ENCODE measurements around the gene KDM1B.

The KDM1B gene

GRCh38 chr6:18155150-18155863 is at the start of gene KDM1B:
Gene KDM1B (plus strand): TSS chr6:18155422. CDS start chr6:18159896, 4,474 bp downstream.
- ATAC-seq, result peak; percentile 93
- TF ChIP-seq ZNF70 (CRISPR knock-in tag; IDR thresholded peaks at IDR 0.05), result no peak
- TF ChIP-seq CREB5 (CRISPR knock-in tag; IDR thresholded peaks at IDR 0.05; ENCODE audit: low read depth), result no peak
- TF ChIP-seq SNAI2 (CRISPR knock-in tag; IDR thresholded peaks at IDR 0.05), result no peak
- TF ChIP-seq ZNF565 (CRISPR knock-in tag; conservative IDR thresholded peaks at IDR 0.05; ENCODE audit: low read depth), result no peak
- no peak for TF ChIP-seq OSR1 (CRISPR knock-in tag; IDR thresholded peaks at IDR 0.05)
- TF ChIP-seq ZFP30 (CRISPR knock-in tag; IDR thresholded peaks at IDR 0.05), result no peak
- TF ChIP-seq RARB (CRISPR knock-in tag; IDR thresholded peaks at IDR 0.05), result no peak
- TF ChIP-seq ARNTL (CRISPR knock-in tag; IDR thresholded peaks at IDR 0.05; ENCODE audit: borderline replicate concordance, low read depth), result no peak
- no peak for TF ChIP-seq TSHZ2 (CRISPR knock-in tag; IDR thresholded peaks at IDR 0.05)
- TF ChIP-seq BACH2 (CRISPR knock-in tag; IDR thresholded peaks at IDR 0.05; ENCODE audit: borderline replicate concordance), result no peak
- TF ChIP-seq CSDC2 (CRISPR knock-in tag; IDR thresholded peaks at IDR 0.05), result no peak
- no peak for TF ChIP-seq TOX (CRISPR knock-in tag; IDR thresholded peaks at IDR 0.05; ENCODE audit: borderline replicate concordance)
- no peak for TF ChIP-seq PATZ1 (CRISPR knock-in tag; IDR thresholded peaks at IDR 0.05; ENCODE audit: borderline replicate concordance)
- no peak for TF ChIP-seq ISL1 (CRISPR knock-in tag; IDR thresholded peaks at IDR 0.05)
- no peak for TF ChIP-seq TCF4 (CRISPR knock-in tag; IDR thresholded peaks at IDR 0.05; ENCODE audit: borderline replicate concordance)
- TF ChIP-seq ESRRG (CRISPR knock-in tag; IDR thresholded peaks at IDR 0.05), result no peak
- no peak for TF ChIP-seq ZNF8 (CRISPR knock-in tag; IDR thresholded peaks at IDR 0.05)
- TF ChIP-seq ZC3H10 (CRISPR knock-in tag; IDR thresholded peaks at IDR 0.05), result no peak
- no peak for TF ChIP-seq GLIS3 (CRISPR knock-in tag; IDR thresholded peaks at IDR 0.05)
- no peak for TF ChIP-seq ZFP3 (CRISPR knock-in tag; IDR thresholded peaks at IDR 0.05)

- no peak for ATAC-seq
Observed at GRCh38 chr6:18107061-18107460, 48.2 kb upstream of the KDM1B start.

GRCh38 chr6:18110162-18110561 is 45.1 kb upstream of the KDM1B start:
- no peak for ATAC-seq
- TF ChIP-seq CREB5 (CRISPR knock-in tag; IDR thresholded peaks at IDR 0.05; ENCODE audit: low read depth), result no peak
- TF ChIP-seq PPARA (CRISPR knock-in tag; IDR thresholded peaks at IDR 0.05; ENCODE audit: borderline replicate concordance), result no peak
- no peak for TF ChIP-seq ZNF565 (CRISPR knock-in tag; conservative IDR thresholded peaks at IDR 0.05; ENCODE audit: low read depth)
- no peak for TF ChIP-seq ARNTL (CRISPR knock-in tag; IDR thresholded peaks at IDR 0.05; ENCODE audit: borderline replicate concordance, low read depth)

More at GRCh38 chr6:18107061-18107460, 48.2 kb upstream of the KDM1B start:
- TF ChIP-seq GLIS3 (CRISPR knock-in tag; IDR thresholded peaks at IDR 0.05), result no peak
- TF ChIP-seq ZFP3 (CRISPR knock-in tag; IDR thresholded peaks at IDR 0.05), result no peak
- TF ChIP-seq ZNF8 (CRISPR knock-in tag; IDR thresholded peaks at IDR 0.05), result no peak
- TF ChIP-seq BACH2 (CRISPR knock-in tag; IDR thresholded peaks at IDR 0.05; ENCODE audit: borderline replicate concordance), result no peak
- no peak for TF ChIP-seq TOX (CRISPR knock-in tag; IDR thresholded peaks at IDR 0.05; ENCODE audit: borderline replicate concordance)

- no peak for ATAC-seq
- no peak for TF ChIP-seq TOX (CRISPR knock-in tag; IDR thresholded peaks at IDR 0.05; ENCODE audit: borderline replicate concordance)
- TF ChIP-seq PPARA (CRISPR knock-in tag; IDR thresholded peaks at IDR 0.05; ENCODE audit: borderline replicate concordance), result no peak
- no peak for TF ChIP-seq SNAI2 (CRISPR knock-in tag; IDR thresholded peaks at IDR 0.05)
- TF ChIP-seq CSDC2 (CRISPR knock-in tag; IDR thresholded peaks at IDR 0.05), result no peak
- TF ChIP-seq POU6F1 (CRISPR knock-in tag; IDR thresholded peaks at IDR 0.05; ENCODE audit: borderline replicate concordance, low read depth), result no peak
- TF ChIP-seq GLIS3 (CRISPR knock-in tag; IDR thresholded peaks at IDR 0.05), result no peak
- no peak for TF ChIP-seq PATZ1 (CRISPR knock-in tag; IDR thresholded peaks at IDR 0.05; ENCODE audit: borderline replicate concordance)
- TF ChIP-seq ZFP3 (CRISPR knock-in tag; IDR thresholded peaks at IDR 0.05), result no peak
Observed at GRCh38 chr6:18115356-18115755, 39.9 kb upstream of the KDM1B start.
